NCI-H748 (cell line): ENCODE measurements around the gene CHKA.

ENCODE experiments used
- DNase-seq: peaks from one replicate; lab custom pipeline; 2025; ENCODE audit not compliant: unreplicated experiment; lab: John Stamatoyannopoulos, UW

The CHKA gene

GRCh38 chr11:68142441-68143309 lies 21.5 kb upstream of the CHKA start:
- DNase-seq = no peak

DNA sequence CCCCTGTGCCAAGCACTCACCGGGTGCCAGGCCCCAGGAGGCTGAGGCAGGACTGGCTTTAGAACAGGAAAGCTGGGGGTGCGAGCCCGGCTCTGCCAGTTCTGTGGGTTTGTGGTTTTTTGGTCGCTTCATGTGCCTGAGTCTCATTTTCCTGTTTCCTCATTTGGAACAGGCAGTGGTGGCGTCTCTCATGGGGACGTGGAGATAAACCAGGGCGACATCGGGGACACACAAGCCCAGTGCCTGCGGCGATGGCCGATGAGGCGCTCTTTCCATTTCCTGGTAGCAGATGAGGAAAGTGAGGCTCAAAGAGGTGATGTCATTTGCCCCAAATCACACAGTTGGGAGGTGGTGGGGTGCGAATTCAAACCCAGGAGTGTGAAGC lies 20.8 kb upstream of the CHKA start:
- DNase-seq = no peak

- DNase-seq = no peak
Measured at GRCh38 chr11:68141246-68142027, 20.2 kb upstream of the CHKA start.

DNA sequence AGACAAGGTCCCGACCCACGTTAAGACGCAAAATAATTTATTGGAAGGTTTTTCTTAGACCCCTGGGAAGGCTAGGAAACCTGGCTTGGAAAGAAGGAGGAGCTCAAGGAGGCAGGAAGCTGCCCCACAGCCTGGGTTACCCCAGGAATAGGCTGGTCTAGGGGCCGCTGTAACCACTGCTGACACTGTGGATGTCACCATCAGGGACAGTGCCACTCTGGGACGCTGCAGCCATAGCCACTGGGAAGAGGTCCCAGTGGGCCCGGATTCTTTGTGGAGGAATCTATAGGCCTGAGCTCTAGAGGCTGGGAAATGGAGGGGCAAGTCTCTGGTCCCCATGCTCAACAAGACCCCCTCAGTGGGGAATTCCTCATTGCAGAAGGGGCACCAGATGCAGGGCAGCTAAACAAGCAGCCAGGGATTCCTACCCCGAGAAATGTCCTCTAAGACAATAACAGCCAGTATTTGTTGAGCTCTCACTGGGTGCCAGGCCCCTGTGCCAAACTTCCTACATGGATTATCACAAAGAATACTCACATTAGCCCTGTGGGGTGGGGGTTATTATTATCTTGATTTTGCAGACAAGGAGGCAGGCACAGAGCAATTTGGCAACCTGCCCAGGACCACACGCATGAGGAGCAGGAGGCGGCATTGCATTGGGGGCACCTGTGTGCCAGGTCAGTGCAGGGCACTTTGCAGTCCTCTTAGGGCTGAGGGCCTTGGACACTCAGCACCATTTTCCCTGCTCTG lies 19.5 kb upstream of the CHKA start:
- DNase-seq = peak; percentile 70

DNA sequence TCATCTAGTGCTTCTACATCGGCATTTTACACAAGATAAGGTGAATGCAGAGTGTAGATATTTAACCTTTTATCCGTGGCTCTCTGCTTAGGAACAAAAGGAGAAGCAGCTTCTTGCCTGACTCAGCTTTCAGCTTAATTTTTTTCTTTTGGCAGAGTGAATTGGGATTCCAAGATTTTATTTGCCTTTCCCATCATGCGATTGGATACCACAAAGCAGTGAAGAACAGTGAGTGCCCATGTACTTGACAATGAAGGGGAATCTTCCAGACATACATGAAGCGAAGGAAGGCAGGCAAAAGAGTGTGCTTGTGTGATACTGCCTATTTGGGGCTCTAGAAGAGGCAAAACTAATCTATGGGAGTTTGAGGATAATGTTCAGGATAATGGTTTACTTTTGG lies 17.0 kb upstream of the CHKA start:
- DNase-seq = no peak

GRCh38 chr11:68137833-68138232 lies 16.6 kb upstream of the CHKA start:
- peak; percentile 56 for DNase-seq

DNA sequence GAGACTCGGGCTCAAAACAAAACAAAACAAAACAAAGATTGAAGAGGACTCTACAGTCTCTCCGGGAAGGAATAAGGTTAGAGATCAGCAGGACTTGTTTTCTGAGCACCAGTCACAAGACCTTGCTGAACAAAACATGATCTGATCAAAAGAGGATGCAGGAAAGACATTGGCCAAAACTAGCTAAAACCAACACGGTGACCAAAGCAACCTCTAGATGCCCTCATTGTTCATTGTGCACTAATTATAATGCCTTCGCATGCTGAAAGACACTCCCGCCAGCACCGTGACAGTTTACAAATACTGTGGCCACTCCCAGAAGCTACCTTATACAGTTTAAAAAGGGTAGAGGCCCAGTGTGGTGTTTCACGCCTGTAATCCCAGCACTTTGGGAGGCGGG lies 15.7 kb upstream of the CHKA start:
- peak; percentile 26 for DNase-seq

- no peak for DNase-seq
Measured at GRCh38 chr11:68135161-68135560, 14.0 kb upstream of the CHKA start.

DNA sequence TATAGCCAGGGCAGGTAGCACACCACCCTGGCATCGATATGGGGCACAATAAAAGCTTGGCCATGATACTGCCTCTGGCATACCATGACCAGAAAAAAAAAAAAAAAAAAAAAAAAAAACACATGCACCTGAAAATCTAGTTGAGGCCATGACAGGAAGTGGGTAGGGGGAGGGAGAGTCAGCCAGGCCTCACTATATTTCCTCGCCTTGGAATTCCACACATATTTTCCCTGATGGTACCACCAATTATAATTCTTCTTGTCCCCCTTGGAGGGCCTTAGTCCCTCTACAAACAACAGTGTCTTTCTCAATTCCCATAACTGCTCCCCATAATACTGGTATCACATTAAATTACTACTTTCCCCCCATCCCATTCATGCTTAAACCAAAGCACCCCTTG lies 12.6 kb upstream of the CHKA start:
- DNase-seq = no peak

DNA sequence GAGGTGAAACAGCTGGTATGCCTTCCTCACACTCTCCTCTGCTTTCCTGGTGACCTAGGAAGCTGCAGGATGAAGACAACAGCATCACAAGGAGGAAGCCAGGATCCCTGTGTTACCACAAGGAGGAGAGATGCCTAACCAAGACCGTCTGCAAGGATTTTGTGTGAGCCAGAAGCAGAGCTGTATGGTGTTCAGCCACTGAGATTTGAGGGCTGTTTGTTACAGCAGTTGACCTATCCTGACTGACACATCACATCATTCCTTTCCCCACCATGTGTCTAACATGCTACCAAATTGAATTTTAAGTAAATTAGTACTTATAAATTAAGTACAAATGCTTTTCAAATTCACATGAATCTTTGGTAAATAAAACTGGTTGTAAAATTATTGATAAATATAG lies 8.9 kb upstream of the CHKA start:
- DNase-seq = no peak

DNA sequence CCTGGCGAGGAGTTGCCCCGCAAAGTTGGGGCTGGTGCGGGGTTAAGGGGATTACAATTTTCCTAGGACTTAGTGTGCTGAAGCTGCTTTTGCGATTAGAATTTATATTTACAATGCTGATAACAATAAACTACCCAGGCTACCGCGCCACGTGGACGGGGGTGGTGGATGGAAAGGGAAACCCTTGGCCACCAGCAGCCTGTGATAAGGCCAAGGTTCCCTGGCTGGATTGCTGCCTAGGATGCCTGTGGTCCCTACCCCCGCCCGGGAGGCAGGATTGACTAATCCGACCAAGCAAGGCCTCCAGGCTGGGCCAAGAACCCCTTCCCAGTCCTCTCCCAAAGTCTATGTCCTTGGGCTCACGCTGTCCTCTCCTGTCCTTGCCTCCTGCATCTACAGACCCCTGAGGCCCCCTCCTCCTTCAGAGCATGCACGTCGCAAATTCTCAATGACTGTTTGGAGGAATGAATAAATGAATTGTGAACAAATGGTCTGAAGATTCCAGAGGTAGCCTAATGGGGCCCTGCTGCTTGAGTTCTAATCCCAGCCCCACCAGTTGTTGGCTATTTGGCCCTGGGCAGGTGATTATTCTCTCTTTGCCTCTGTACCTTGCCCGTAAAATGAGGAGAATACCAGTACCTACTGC lies 7.6 kb upstream of the CHKA start:
- no peak for DNase-seq

GRCh38 chr11:68127714-68128681 lies 6.8 kb upstream of the CHKA start:
- no peak for DNase-seq

- DNase-seq = no peak
Measured at GRCh38 chr11:68125164-68125563, 4.0 kb upstream of the CHKA start.

GRCh38 chr11:68122936-68123539 lies 1.9 kb upstream of the CHKA start:
- DNase-seq = no peak

GRCh38 chr11:68120273-68121066 lies 718 bp downstream of the CHKA start:
- DNase-seq = peak; percentile 72

GRCh38 chr11:68118706-68119448 lies 2.3 kb downstream of the CHKA start:
- peak; percentile 35 for DNase-seq

DNA sequence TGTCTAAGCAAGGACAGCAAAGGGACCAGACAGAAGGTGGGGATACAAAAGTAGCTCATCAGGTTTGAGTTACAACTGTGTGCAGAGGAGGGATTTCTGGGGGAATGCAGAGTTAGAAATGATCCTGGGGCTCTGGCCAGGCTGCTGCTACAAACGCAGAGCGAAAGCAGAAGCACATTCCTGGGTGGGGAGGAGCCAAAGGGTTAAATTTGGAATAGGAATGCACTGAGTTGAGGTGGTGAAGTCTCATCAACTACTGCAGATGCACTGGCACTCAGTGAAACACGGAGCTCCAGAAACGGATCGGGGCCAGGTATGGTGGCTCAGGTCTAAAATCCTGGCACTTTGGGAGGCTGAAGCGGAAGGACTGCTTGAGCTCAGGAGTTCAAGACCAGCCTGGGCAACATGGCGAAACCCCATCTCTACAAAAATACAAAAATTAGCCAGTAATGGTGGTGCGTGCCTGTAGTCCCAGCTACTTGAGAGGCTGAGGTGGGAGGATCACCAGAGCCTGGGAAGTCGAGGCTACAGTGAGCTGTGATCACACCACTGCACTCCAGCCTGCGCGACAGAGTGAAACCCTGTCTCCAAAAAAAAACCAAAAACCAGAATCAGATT lies 3.2 kb downstream of the CHKA start:
- DNase-seq = no peak

DNA sequence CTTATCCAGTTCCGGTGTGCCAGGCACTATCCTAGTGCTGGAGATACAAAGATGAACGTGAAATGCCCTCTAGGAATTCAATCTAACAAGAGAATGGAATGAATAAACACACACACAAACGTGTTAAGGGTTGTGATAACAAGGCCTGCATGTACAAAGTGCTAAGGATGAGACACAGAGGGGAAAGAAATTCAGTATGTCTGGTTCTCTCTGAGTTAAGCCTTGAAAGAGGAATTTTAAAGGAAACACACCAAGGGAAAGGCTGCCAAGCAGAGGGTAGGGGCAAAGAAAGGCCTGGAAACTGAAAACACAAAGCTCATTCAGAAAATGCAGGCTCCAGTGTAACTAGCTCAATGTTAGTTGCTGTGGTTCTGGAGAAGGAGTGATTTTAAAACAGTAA lies 4.2 kb downstream of the CHKA start:
- DNase-seq = no peak
